Measurements from ENCODE around the gene ZP1.

ZP1 gene

GRCh38 chr11:60857378-60858232 is 9.7 kb upstream of the ZP1 start:
- H3K4me1 ChIP-seq (ENCODE audit: control insufficient read depth, low read depth, low read length): no peaks in the 10 kb centered on the region
- no peak overlapping the region for H3K4me3 ChIP-seq (ENCODE audit: low read length)
- no peak overlapping the region for H3K9ac ChIP-seq (ENCODE audit: low read length)
- H3K27ac ChIP-seq (ENCODE audit: low read length): no peak overlapping the region
- no peaks in the 10 kb centered on the region for H3K36me3 ChIP-seq (ENCODE audit: control insufficient read depth, low read depth, low read length)
- peaks cover 6% of the 10 kb centered on the region for H3K27me3 ChIP-seq (ENCODE audit: control insufficient read depth, insufficient read depth, low read length)
- H3K9me3 ChIP-seq (ENCODE audit: control insufficient read depth, low read depth, low read length): no peaks in the 10 kb centered on the region

DNA sequence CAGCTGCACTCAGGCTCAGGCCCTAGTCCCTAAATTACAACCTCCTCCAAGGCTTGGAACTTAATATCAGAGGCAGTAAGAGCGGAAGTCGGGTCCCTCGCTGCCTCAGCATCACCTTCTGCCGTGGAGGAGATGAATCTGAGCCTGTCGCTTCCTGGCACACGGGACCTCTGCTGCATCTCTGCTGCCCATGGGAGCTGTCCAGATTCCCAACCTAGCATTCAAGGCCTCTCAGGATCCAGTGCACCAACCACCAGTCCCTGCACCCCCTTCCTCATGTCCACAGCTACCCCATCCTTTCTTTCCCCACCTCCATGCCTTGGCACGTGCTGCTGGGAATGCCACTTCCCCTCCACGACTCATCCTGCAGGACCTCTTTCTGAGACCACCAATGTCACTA is 9.1 kb upstream of the ZP1 start:
- Histone ChIP-seq H3K27me3 (ENCODE audit: control insufficient read depth, insufficient read depth, low read length) (peaks cover 3% of the 10 kb centered on the region), H3K9ac (ENCODE audit: low read length) (no peak overlapping the region), H3K9me3 (ENCODE audit: control insufficient read depth, low read depth, low read length) (no peaks in the 10 kb centered on the region), H3K4me1 (ENCODE audit: control insufficient read depth, low read depth, low read length) (no peaks in the 10 kb centered on the region), H3K27ac (ENCODE audit: low read length) (no peak overlapping the region), H3K4me3 (ENCODE audit: low read length) (no peak overlapping the region), H3K36me3 (ENCODE audit: control insufficient read depth, low read depth, low read length) (no peaks in the 10 kb centered on the region)

- no peak overlapping the region for H3K27ac ChIP-seq (ENCODE audit: low read length)
- H3K4me3 ChIP-seq (ENCODE audit: low read length): no peak overlapping the region
- no peaks in the 10 kb centered on the region for H3K36me3 ChIP-seq (ENCODE audit: control insufficient read depth, low read depth, low read length)
- H3K27me3 ChIP-seq (ENCODE audit: control insufficient read depth, insufficient read depth, low read length): no peaks in the 10 kb centered on the region
- no peaks in the 10 kb centered on the region for H3K9me3 ChIP-seq (ENCODE audit: control insufficient read depth, low read depth, low read length)
- no peaks in the 10 kb centered on the region for H3K4me1 ChIP-seq (ENCODE audit: control insufficient read depth, low read depth, low read length)
- no peak overlapping the region for H3K9ac ChIP-seq (ENCODE audit: low read length)
Observed at GRCh38 chr11:60858731-60859464, 8.4 kb upstream of the ZP1 start.

DNA sequence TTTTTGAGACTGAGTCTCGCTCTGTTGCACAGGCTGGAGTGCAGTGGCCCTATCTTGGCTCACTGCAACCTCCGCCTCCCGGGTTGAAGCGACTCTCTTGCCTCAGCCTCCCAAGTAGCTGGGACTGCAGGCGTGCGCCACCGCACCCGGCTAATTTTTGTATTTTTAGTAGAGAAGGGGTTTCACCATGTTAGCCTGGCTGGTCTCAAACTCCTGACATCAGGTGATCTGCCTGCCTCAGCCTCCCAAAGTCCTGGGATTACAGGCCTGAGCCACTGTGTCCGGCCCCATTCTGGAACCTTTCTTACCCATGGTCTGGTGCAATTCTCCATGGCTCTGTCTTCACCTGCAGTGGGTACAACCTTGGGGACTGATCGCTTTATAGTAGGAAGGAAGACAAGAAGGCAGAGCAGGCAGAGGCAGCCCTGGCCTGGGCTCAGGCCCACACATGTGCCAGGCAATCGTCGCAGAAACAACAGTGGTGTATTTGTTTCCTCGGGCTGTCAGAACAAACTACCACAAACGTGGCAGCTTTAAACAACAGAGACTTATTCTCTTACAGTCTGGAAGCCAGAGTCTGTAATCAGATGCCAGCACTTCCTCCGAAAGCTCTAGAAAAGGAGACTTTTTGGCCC is 7.6 kb upstream of the ZP1 start:
- H3K9me3 ChIP-seq (ENCODE audit: control insufficient read depth, low read depth, low read length): no peaks in the 10 kb centered on the region
- H3K27ac ChIP-seq (ENCODE audit: low read length): no peak overlapping the region
- no peak overlapping the region for H3K9ac ChIP-seq (ENCODE audit: low read length)
- H3K36me3 ChIP-seq (ENCODE audit: control insufficient read depth, low read depth, low read length): no peaks in the 10 kb centered on the region
- no peak overlapping the region for H3K4me3 ChIP-seq (ENCODE audit: low read length)
- H3K27me3 ChIP-seq (ENCODE audit: control insufficient read depth, insufficient read depth, low read length): no peaks in the 10 kb centered on the region
- H3K4me1 ChIP-seq (ENCODE audit: control insufficient read depth, low read depth, low read length): no peaks in the 10 kb centered on the region

DNA sequence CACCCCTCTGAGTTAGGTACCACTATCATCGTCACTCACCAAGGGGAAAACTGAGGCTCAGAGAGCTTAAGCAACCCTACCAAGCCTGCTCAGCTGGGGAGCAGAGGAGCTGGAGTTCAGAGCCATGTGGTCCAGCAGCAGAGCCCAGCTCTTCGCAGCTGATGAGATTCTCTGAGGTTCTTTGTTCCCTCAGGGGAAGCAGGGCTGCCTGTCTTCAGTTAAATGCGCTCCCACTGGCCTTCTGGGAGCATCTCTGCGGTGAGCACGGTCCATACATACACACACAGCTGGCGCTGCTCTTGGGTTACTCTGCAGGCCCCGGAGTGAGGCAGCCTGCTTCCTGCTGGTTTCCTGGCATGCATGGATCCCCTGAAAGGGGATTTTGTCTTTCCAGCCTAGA is 6.4 kb upstream of the ZP1 start:
- no peaks in the 10 kb centered on the region for H3K9me3 ChIP-seq (ENCODE audit: control insufficient read depth, low read depth, low read length)
- no peak overlapping the region for H3K9ac ChIP-seq (ENCODE audit: low read length)
- H3K27me3 ChIP-seq (ENCODE audit: control insufficient read depth, insufficient read depth, low read length): no peaks in the 10 kb centered on the region
- no peaks in the 10 kb centered on the region for H3K36me3 ChIP-seq (ENCODE audit: control insufficient read depth, low read depth, low read length)
- no peak overlapping the region for H3K4me3 ChIP-seq (ENCODE audit: low read length)
- no peak overlapping the region for H3K27ac ChIP-seq (ENCODE audit: low read length)
- H3K4me1 ChIP-seq (ENCODE audit: control insufficient read depth, low read depth, low read length): no peaks in the 10 kb centered on the region

GRCh38 chr11:60862171-60862570 is 5.2 kb upstream of the ZP1 start:
- Histone ChIP-seq H3K9me3 (ENCODE audit: control insufficient read depth, low read depth, low read length) (no peaks in the 10 kb centered on the region), H3K9ac (ENCODE audit: low read length) (no peak overlapping the region), H3K4me3 (ENCODE audit: low read length) (no peak overlapping the region), H3K27me3 (ENCODE audit: control insufficient read depth, insufficient read depth, low read length) (no peaks in the 10 kb centered on the region), H3K27ac (ENCODE audit: low read length) (no peak overlapping the region), H3K36me3 (ENCODE audit: control insufficient read depth, low read depth, low read length) (no peaks in the 10 kb centered on the region), H3K4me1 (ENCODE audit: control insufficient read depth, low read depth, low read length) (no peaks in the 10 kb centered on the region)

DNA sequence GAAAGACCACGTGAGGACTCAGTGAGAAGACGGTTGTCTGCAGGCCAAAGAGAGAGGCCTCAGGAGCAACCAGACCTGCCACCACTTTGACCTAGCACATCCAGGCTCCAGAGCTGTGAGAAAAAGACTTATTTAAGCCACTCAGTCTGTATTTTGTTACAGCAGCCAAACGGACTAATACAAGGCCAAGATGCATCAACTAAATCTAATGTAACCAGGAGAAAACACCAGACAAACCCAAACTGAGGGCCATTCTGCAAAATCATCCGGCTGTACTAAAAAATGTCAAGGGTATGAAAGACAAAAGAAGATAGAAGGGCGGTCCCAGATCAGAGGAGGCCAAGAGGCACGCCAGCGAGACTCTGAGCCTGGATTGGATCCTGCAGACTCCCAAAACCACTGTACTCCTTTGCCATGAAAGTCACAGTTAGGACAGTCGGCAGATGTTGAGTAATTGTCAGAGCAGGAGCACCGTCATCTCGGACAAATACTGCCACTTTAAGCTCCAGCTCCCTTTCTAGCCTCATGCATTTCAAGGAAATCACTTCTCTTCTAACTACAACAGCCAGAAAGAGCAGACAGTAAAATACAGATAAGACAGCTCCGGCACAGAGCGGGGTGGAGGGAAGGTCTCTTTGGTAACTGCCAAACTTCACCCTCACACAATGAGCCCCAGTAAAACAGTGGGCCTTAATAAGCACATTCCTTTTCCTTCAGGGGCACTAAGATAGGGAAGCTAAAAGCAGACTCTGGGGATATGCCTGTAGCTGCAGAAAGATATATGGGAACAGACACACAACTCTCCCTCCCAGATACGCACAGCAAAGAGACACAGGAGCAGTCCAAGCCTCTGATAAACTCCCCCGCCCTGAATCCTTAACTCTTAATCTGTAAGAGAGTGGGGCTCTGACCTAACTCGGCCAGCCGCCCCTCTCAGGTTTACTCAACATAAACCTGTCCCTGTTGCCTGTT is 3.5 kb upstream of the ZP1 start:
- H3K27me3 ChIP-seq (ENCODE audit: control insufficient read depth, insufficient read depth, low read length): no peaks in the 10 kb centered on the region
- H3K9ac ChIP-seq (ENCODE audit: low read length): no peak overlapping the region
- H3K4me3 ChIP-seq (ENCODE audit: low read length): no peak overlapping the region
- no peaks in the 10 kb centered on the region for H3K4me1 ChIP-seq (ENCODE audit: control insufficient read depth, low read depth, low read length)
- no peaks in the 10 kb centered on the region for H3K9me3 ChIP-seq (ENCODE audit: control insufficient read depth, low read depth, low read length)
- H3K36me3 ChIP-seq (ENCODE audit: control insufficient read depth, low read depth, low read length): no peaks in the 10 kb centered on the region
- H3K27ac ChIP-seq (ENCODE audit: low read length): no peak overlapping the region

GRCh38 chr11:60864856-60865513 is 2.4 kb upstream of the ZP1 start:
- Histone ChIP-seq H3K36me3 (ENCODE audit: control insufficient read depth, low read depth, low read length) (no peaks in the 10 kb centered on the region), H3K4me1 (ENCODE audit: control insufficient read depth, low read depth, low read length) (no peaks in the 10 kb centered on the region), H3K27ac (ENCODE audit: low read length) (no peak overlapping the region), H3K9me3 (ENCODE audit: control insufficient read depth, low read depth, low read length) (no peaks in the 10 kb centered on the region), H3K27me3 (ENCODE audit: control insufficient read depth, insufficient read depth, low read length) (no peaks in the 10 kb centered on the region), H3K9ac (ENCODE audit: low read length) (no peak overlapping the region), H3K4me3 (ENCODE audit: low read length) (no peak overlapping the region)

- Histone ChIP-seq H3K9me3 (ENCODE audit: control insufficient read depth, low read depth, low read length) (no peaks in the 10 kb centered on the region), H3K36me3 (ENCODE audit: control insufficient read depth, low read depth, low read length) (no peaks in the 10 kb centered on the region), H3K4me1 (ENCODE audit: control insufficient read depth, low read depth, low read length) (no peaks in the 10 kb centered on the region), H3K27me3 (ENCODE audit: control insufficient read depth, insufficient read depth, low read length) (no peaks in the 10 kb centered on the region), H3K9ac (ENCODE audit: low read length) (no peak overlapping the region), H3K4me3 (ENCODE audit: low read length) (no peak overlapping the region), H3K27ac (ENCODE audit: low read length) (no peak overlapping the region)
Observed at GRCh38 chr11:60867871-60868681, 734 bp downstream of the ZP1 start.
